ENCODE measurements around the gene ACACA.

The ACACA gene

GRCh38 chr17:37219876-37220606 lies 186.6 kb downstream of the ACACA start:
- no peak for DNase-seq

- DNase-seq: no peak
These were observed 187.8 kb downstream of the ACACA start for GRCh38 chr17:37218849-37219248.

GRCh38 chr17:37214416-37214815 lies 192.2 kb downstream of the ACACA start:
- DNase-seq: no peak

- DNase-seq: no peak
These were observed 192.7 kb downstream of the ACACA start for GRCh38 chr17:37213927-37214326.

GRCh38 chr17:37212179-37212578 lies 194.5 kb downstream of the ACACA start:
- DNase-seq: no peak

GRCh38 chr17:37211136-37211535 lies 195.5 kb downstream of the ACACA start:
- no peak for DNase-seq

GRCh38 chr17:37207103-37207502 lies 199.5 kb downstream of the ACACA start:
- DNase-seq: no peak

- DNase-seq: no peak
These were observed 200.3 kb downstream of the ACACA start for GRCh38 chr17:37206299-37206698.

GRCh38 chr17:37200497-37200896 lies 206.1 kb downstream of the ACACA start:
- DNase-seq: no peak

- no peak for DNase-seq
These were observed 209.3 kb downstream of the ACACA start for GRCh38 chr17:37197336-37197735.

- no peak for DNase-seq
These were observed 212.4 kb downstream of the ACACA start for GRCh38 chr17:37194208-37194607.

- no peak for DNase-seq
These were observed 215.4 kb downstream of the ACACA start for GRCh38 chr17:37191219-37191618.

GRCh38 chr17:37190493-37190892 lies 216.1 kb downstream of the ACACA start:
- DNase-seq: no peak

- DNase-seq: no peak
These were observed 218.5 kb downstream of the ACACA start for GRCh38 chr17:37188157-37188556.

- no peak for DNase-seq
These were observed 219.4 kb downstream of the ACACA start for GRCh38 chr17:37187262-37187661.

GRCh38 chr17:37182786-37183465 lies 223.7 kb downstream of the ACACA start:
- DNase-seq: no peak

GRCh38 chr17:37180376-37180775 lies 226.3 kb downstream of the ACACA start:
- DNase-seq: no peak

- DNase-seq: no peak
These were observed 226.7 kb downstream of the ACACA start for GRCh38 chr17:37179893-37180292.

- no peak for DNase-seq
These were observed 229.3 kb downstream of the ACACA start for GRCh38 chr17:37177254-37177870.

GRCh38 chr17:37176723-37177122 lies 229.9 kb downstream of the ACACA start:
- DNase-seq: no peak

GRCh38 chr17:37174205-37174604 lies 232.4 kb downstream of the ACACA start:
- no peak for DNase-seq

- DNase-seq: no peak
These were observed 235.7 kb downstream of the ACACA start for GRCh38 chr17:37170881-37171425.

GRCh38 chr17:37168731-37169353 lies 237.8 kb downstream of the ACACA start:
- DNase-seq: no peak

Measured in GDM1 (cell line).